ENCODE data around the gene PRKN.

PRKN gene

DNA sequence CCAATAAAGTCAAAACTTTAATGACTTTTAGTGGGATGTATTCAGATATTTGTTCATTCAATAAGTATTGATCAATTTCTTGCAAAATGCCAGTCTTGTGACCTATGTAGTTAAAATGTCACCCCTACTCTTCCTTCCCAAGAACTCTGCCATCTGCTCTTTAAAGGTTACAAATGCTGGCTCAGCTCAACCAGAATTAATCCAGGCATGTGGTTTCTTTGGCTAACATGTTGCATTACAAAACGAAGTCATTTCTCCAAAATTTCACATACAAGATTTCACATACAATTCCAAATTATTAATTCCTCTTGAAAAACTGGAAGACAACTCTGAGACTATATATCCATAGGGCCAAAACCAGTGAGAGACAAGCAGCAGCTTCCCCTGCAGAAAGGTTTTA, 395.7 kb downstream of the PRKN start:
- no peak overlapping the region for H3K4me3 ChIP-seq (ENCODE audit: low read depth, low read length)
- DNase-seq (ENCODE audit: low read depth, low spot score), result no peak
- TF ChIP-seq, protein P1, sequence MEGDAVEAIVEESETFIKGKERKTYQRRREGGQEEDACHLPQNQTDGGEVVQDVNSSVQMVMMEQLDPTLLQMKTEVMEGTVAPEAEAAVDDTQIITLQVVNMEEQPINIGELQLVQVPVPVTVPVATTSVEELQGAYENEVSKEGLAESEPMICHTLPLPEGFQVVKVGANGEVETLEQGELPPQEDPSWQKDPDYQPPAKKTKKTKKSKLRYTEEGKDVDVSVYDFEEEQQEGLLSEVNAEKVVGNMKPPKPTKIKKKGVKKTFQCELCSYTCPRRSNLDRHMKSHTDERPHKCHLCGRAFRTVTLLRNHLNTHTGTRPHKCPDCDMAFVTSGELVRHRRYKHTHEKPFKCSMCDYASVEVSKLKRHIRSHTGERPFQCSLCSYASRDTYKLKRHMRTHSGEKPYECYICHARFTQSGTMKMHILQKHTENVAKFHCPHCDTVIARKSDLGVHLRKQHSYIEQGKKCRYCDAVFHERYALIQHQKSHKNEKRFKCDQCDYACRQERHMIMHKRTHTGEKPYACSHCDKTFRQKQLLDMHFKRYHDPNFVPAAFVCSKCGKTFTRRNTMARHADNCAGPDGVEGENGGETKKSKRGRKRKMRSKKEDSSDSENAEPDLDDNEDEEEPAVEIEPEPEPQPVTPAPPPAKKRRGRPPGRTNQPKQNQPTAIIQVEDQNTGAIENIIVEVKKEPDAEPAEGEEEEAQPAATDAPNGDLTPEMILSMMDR (IDR thresholded peaks at IDR 0.05; ENCODE audit: low read depth, low read length), result no peak
- in situ Hi-C loops (cut with HindIII; ENCODE audit: low sequenced_read_pairs), result no loop called here

DNA sequence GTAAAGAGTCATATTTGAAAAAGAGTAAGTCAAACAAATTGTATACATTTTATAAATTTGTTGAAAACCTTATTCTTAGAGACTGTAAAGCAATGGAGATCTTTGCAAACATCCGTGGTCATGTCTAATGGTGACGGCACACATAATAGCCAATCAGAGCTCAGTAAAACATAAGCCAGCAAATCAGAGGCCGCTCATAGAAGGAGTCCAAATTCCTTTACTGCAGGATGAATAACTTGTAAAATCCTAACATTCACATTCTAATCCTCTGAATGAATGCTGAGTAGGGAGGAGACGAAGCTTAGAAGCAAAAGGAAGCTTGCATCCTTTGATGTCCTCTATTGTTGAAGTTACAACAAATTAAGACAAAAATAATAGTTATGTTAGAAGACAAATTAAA, 401.7 kb downstream of the PRKN start:
- TF ChIP-seq, protein P1 (IDR thresholded peaks at IDR 0.05; ENCODE audit: low read depth, low read length), result no peak
- no peak for DNase-seq (ENCODE audit: low read depth, low spot score)
- no peak overlapping the region for H3K4me3 ChIP-seq (ENCODE audit: low read depth, low read length)
- in situ Hi-C loops (cut with HindIII; ENCODE audit: low sequenced_read_pairs), result no loop called here

DNA sequence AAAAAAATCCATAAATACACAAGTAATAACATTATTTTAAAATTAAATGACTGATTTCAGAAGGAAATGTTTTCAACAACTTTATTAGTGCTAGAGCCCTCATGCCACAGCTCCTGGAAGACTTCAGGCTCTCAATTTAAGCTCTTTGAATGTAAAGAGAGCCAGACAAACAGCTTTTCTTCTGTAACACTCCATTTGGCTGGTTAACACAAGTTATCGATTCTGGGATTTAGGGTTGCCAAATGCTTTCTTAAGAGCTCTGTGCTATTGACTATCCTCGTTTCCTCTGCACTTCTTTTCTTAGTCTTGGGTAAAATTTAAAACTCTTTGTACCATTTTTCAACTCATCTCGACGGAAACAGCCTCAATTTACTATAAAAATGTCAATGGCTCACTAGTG, 402.5 kb downstream of the PRKN start:
- no peak overlapping the region for H3K4me3 ChIP-seq (ENCODE audit: low read depth, low read length)
- no peak for DNase-seq (ENCODE audit: low read depth, low spot score)
- TF ChIP-seq, protein P1 (IDR thresholded peaks at IDR 0.05; ENCODE audit: low read depth, low read length), result no peak
- in situ Hi-C loops (cut with HindIII; ENCODE audit: low sequenced_read_pairs), result no loop called here

DNA sequence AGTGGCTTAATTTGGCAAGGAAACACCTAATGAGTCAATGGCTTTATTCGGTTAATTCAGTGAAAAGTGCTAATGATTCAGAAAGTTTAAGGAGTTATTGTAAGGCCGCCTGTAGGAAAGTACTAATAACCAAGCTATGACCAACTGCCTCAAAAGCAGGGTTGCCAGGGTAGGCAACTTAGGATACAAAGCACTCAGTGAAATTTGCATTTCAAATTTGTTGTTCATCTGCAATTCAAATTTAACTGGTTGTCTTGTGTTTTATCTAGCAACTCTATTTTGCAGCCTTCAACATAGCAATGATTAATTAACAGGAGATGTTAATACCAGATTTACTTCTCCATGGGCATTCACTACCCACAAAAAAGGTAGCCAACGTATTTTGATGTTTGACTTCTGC, 412.3 kb downstream of the PRKN start:
- TF ChIP-seq, protein P1 (IDR thresholded peaks at IDR 0.05; ENCODE audit: low read depth, low read length), result no peak
- in situ Hi-C loops (cut with HindIII; ENCODE audit: low sequenced_read_pairs), result no loop called here

DNA sequence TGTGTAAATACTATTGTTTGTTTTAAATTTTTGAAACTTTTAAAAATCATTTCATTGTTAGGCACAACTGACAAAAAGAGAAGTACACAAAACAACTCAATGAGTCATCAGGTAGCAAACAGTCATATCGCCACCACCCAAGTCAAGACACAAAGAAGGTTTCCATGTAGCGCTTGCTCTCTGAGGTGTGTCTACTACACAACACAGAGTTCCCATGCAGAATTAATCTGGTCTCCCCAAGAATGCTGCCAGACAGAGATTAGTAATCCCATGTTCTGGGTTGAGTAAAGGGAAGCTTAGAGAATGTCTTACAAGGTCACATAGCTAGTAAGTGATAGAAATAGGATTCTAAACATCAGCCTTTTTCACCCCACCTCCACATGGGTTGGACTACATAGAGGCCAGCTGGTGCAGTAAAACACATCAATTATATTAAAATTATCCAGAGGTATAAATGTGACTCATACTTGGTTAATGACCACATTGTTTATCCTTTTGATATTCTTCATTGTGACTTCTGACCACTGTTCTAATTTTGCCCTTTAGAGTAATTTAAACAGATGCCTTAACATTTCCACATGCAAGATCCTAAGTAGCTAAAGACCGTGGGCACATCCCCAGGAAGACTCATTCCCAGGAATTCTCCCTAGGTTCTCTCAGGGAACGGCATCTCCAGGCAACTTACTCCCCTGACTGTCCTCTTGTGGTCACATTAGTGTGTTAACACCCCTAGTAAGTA, 413.5 kb downstream of the PRKN start:
- DNase-seq (ENCODE audit: low read depth, low spot score), result peak; percentile 2
- no peak overlapping the region for H3K4me3 ChIP-seq (ENCODE audit: low read depth, low read length)
- in situ Hi-C loops (cut with HindIII; ENCODE audit: low sequenced_read_pairs), result no loop called here
- TF ChIP-seq, protein P1 (IDR thresholded peaks at IDR 0.05; ENCODE audit: low read depth, low read length), result no peak

More for the DNA sequence above, 412.3 kb downstream of the PRKN start:
- no peak for DNase-seq (ENCODE audit: low read depth, low spot score)
- no peak overlapping the region for H3K4me3 ChIP-seq (ENCODE audit: low read depth, low read length)

DNA sequence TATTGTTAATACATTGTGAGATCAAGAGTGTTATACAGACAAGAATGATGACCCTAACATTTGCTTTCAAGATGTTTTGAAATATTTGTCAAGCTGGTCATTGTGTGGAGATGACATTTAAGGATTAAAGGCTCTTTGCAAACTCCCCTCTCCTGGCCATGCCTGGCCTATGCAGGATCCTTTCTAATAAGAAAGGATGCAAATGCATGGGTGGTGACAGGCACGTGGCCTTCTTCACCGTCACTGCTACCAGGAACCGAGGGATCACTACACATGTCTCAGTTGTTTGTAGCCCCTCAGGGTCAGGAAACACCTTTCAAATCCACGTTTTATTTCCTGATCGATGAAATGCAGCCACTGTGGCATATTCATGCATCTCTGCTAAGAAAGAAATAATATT, 419.7 kb downstream of the PRKN start:
- H3K4me3 ChIP-seq (ENCODE audit: low read depth, low read length), result no peak overlapping the region
- no peak for DNase-seq (ENCODE audit: low read depth, low spot score)
- in situ Hi-C loops (cut with HindIII; ENCODE audit: low sequenced_read_pairs), result no loop called here
- TF ChIP-seq, protein P1 (IDR thresholded peaks at IDR 0.05; ENCODE audit: low read depth, low read length), result no peak

Data from astrocyte of the spinal cord (primary cell).